GM18867 (cell line): ENCODE results near the gene THNSL1.

ENCODE experiments used
- ATAC-seq: cut with Tn5 transposase; IDR thresholded peaks from one replicate; pipeline ENCODE4 v1.9.1; 2021; ENCODE audit warnings: mild to moderate bottlenecking, moderate library complexity; ENCODE audit not compliant: unreplicated experiment

The THNSL1 gene

DNA sequence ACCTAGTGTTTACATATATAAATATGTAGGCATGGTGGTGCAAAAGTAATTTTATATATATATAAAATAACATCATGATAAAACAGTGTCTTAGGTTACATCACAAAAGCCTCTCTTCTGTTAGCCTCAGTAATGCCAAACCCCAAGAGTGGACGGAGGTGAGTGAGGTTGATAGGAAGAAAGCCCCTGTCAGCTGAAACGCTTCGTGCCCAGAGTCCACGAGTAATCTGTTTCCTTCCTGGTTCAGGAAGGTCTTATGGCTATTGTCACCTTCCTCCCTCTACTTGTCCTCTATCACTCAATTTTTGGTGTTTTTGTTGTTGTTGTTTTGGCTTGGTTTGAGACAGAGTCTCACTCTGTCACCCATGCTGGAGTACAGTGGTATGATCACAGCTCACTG lies 41.5 kb downstream of the THNSL1 start:
- no peak for ATAC-seq

DNA sequence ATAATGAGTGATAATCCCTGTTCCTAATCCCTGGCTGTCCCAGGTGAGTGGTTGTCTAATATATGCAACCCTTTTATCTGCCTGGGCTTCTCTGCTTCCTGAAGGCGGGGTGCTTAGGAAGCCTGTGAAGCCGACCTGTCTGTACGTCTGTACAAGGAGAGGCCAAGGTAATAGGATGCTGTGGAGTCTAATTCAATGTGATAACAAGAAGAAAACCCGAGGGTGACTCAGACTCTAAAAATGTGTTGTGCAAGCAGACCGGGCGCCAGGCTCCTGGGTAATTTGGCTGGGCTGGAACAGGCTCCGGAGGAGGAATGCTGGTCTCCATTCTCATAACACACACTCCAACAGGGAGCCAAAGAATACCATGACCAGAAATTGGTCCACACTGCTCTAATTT lies 43.6 kb downstream of the THNSL1 start:
- no peak for ATAC-seq

DNA sequence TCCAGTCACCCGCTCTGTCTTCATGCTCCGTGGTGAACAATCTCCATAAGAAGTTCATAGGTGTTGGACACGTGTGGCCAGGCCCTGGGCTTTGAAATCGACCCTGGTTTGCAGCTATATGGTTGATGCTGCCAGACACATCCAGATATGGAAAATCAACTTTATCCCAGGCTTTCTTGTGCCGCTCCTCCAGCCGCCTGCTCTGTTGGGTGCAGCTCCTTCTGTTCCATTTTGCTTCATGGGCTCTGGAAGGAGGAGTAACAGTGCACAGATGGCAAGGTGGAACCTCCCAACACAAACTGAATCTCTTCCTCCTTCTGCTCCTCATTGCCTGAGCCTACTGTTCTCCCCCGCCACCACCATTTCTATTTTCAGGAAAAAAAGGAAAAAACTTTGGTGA lies 44.7 kb downstream of the THNSL1 start:
- no peak for ATAC-seq

DNA sequence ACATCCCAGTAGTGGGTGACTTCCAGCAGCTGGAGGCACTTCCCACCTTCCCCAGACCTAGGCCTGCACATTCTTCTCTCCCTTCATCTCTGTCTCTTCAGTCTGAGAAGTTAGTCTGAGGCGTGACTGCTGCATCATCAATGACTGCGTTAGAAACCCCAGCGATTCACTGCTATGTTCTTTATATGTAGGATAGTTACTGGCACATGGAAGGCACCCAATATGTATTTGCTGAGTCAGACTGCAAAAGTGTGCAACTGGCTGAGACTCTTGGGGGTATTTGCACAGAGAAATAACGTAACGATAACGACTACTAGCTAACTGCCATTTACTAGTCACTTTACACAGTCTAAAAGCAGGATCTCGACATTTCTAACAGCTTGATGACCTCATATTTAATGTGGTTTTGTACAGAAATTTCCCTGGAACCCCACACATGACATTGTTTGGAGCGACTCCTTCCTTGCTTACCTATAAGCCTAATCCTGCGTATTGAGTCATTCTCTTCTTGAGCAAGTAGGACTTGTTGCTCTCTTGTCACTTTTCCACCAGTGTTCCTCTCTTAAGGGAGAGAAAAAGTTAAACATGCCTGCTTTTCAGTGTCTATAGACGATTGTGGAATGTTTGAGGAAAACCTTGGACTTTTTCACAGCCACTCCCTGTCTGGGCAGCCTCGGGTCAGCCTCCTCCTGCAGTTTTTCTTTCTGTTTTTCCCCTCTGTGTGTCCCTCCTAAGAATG lies 45.5 kb downstream of the THNSL1 start:
- no peak for ATAC-seq

DNA sequence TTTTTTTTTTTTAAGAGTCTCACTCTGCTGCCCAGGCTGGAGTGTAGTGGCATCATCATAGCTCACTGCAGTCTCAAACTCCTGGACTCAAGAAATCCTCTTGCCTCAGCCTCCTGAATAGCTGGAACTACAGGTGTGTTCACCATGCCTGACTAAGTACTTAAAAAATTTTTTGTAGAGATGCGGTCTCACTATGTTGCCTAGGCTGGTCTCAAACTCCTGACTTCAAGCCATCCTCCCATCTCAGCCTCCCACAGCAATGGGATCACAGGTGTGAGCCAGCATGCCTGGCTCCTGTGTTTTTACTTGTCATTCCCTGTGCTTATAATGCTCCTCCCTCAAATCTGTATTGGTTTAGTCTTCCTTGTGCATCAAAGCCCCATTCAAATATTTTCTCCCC lies 46.7 kb downstream of the THNSL1 start:
- ATAC-seq, result no peak

DNA sequence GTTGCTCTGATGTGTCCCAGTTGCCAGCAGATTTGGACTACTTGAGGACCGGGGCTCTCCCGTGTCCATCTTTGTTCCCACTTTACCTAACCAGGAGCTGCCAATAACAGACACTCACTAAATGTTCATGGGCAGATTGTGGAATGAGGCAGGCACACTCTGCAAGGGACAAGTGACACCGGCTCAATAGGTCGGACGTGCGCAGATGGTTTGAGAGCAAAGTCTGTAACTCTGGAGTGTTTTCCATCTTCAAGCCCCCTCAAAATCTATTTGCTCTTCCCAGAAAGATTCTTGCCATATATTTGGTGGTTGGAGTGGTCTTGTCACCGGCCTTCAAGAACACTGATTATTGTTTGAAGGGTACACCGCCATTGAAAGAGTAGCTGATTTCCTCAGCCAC lies 47.2 kb downstream of the THNSL1 start:
- no peak for ATAC-seq

DNA sequence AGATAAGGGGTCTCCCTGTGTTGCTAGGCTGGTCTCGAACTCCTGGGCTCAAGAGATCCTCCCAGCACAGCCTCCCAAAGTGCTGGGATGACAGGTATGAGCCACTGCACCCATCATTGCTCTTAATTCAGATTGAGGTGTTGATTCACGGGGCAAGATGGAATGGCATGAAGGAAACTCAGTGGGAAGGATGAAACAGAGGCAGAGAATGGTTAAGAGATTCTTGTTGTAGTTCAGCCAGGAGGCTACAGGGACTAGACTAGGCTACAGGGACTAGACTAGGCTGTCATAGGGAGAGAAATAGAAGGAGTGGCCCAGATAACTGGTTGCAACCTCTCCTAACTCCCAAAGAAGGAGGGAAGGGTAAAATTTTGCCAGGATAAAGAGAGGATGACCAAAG lies 48.0 kb downstream of the THNSL1 start:
- ATAC-seq, result no peak

DNA sequence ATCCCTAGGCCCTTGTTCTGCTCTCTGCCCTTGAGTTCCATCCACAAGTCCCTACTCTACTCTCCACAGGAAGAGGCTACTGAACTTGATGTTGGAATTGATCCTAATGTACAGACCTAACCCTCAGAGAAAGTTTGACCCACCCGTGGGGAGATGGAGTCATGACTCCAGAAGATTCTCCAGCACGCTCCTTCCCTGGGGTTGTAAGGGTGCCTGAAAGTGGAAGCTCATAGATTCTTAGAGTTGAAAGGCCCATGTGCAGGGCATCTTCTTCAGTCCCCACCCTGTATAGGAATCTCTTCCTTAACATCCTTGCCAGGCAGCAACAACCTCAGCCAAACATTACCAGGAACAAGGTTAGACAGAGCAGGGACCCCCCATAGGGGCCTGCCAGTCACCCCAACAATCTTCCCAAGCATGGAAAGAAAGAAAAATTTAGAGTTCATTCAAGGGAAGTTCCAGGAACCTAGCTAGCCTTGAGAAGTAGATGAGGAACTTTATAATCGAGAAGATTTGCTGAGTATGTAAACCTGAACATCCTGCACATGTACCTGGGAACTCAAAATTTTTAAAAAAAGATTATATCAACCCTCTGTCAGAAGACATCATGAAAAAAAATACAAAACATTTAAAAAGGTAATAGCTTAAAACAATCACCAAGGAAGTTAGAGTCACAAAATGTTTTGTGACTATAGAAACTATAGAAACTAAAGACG lies 49.5 kb downstream of the THNSL1 start:
- no peak for ATAC-seq

DNA sequence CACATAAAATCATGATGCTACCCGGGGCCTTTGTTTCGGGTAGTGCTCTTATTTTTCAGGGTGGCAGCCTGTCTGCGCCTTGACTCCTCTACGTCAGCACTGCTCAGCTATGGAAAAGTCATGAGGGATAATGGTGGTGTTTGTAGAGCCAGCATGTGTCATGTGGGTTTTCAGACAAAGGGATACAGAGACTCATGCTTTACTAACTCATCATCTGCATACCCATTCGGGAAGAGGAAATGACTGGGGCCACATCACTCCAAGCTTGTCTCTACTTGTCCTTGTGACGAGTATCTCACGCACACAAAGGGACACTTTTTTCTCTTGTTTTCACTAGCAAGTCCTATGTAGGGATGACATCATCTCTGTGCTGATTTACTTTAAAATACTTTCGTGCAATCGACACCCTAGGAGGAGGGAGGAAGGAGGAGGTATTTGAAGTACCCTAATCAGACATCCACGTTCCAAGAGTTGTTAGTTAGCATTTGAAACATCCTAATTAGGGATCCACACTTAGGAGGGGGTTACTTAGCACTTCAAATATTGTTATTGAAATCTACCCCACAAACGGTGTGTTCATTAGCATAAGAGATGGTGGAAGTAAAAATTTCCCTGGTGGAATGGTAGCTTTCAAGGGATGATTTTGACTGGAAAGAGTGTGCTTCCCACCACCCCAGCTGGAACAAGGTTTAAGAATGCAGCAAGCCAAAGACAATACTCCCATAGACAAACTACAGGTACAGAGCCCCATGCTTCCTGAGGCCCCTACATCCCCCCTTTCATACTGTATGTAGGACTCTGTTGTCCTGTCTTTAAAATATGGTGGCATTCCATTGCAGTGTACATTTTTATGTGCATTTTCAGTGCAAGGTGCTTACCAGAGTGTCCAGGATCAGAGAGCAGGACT lies 52.0 kb downstream of the THNSL1 start:
- ATAC-seq, result no peak

DNA sequence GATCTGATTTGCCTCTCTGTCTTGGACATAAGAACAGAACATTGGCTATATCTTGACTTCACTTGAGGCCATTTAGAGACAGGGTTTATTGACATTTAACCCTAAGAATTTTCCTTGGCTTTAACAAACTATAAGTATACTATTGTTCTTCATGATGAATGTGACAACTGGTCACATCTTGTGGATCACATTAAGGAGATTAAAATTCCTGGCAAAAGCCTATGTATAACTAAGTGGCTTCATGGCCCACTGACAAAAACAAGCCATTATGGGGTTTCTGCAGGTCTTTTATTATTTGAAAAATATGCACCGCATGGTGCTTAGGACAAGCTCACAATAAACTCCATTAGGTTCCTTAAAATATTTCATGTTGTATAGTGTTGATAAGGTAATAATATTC lies 54.8 kb downstream of the THNSL1 start:
- no peak for ATAC-seq

DNA sequence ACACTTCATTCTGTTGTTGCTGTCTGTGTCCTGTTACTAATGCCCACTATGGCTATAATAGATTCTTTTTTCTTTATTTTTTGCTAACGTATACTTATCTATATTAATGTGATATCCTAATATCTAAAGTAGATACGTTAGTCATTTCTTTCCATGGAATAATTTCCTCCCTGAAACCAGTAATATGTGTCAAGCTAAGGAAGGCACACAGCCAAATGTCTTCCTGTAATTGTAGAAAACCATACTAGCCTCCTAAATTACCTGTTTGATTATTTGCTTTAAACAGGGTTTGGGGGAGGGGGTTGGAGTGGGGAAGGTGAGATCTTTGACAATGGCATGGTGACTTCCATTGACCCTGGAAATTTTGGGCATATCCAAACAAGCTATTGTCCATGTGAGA lies 56.4 kb downstream of the THNSL1 start:
- ATAC-seq, result no peak

DNA sequence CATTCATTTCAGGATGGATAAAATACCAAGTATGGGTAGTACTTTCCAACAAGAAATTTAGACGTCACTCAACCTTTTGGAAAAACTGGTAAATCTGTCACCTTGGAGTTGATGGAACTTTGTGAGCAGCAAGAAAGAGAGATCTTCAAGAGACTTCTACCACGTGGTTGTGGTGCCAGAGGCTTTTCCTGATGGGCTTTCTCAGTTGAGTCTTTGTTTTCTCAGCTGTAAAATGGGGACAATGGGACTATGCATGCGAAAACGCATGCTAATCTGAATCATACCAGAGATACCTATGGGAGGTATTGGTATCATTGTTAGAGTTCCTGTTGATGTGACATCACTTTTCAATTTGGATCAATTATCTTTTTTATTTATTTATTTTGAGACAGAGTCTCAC lies 59.4 kb downstream of the THNSL1 start:
- no peak for ATAC-seq
